ENCODE measurements around the gene KRTAP5-8. TPM values are rescaled to one million over a fixed set of nuclear protein-coding genes. Genes with fewer than 3 reads are reported as not detected.

Gene KRTAP5-8
- total RNA-seq, 1 experiment from 2014 or later = not detected

GRCh38 chr11:71507102-71507501 is 30.7 kb upstream of the KRTAP5-8 start:
- ChIA-PET POLR2A (no interaction called here), CTCF (no interaction called here)
- Histone ChIP-seq H3K27ac (ENCODE audit: low read length) (no peak overlapping the region), H3K9me3 (ENCODE audit: control insufficient read depth, insufficient read depth, low read depth, low read length) (no peaks in the 10 kb centered on the region), H3K4me1 (ENCODE audit: control insufficient read depth, insufficient read depth, low read length) (no peaks in the 10 kb centered on the region), H3K27me3 (ENCODE audit: control insufficient read depth, insufficient read depth, low read length) (no peaks in the 10 kb centered on the region), H3K36me3 (ENCODE audit: control insufficient read depth, insufficient read depth, low read length) (no peaks in the 10 kb centered on the region), H3K4me3 (ENCODE audit: low read depth in 2 of 2, low read length in 2 of 2) (no peak overlapping the region)
- ATAC-seq (no peak), DNase-seq (ENCODE audit: low read depth, low spot score) (no peak)
- TF ChIP-seq REST (IDR thresholded peaks at IDR 0.05; ENCODE audit: insufficient read depth in 1 of 2, low read depth in 2 of 2, low read length in 1 of 2) = no peak
- TF ChIP-seq POLR2AphosphoS5 (IDR thresholded peaks at IDR 0.05; ENCODE audit: low read depth, low read length) = no peak
- TF ChIP-seq CTCF (IDR thresholded peaks at IDR 0.05) = no peak
- no peak for TF ChIP-seq SIN3A (IDR thresholded peaks at IDR 0.05; ENCODE audit: borderline replicate concordance, insufficient read depth, low read depth, low read length)
- no peak for TF ChIP-seq TCF7L2 (IDR thresholded peaks at IDR 0.05; ENCODE audit: low read depth, low read length)
- intact Hi-C loops (cut with micrococcal nuclease; ENCODE audit: unreplicated experiment) = no loop called here
- BruUV-seq (replicated peaks) = no TSS peak
- in situ Hi-C loops (cut with HindIII; ENCODE audit: low pct_unique_long_range_greater_than_20kb, low sequenced_read_pairs) = no loop called here

- Histone ChIP-seq H3K4me3 (ENCODE audit: low read depth in 2 of 2, low read length in 2 of 2) (no peak overlapping the region), H3K36me3 (ENCODE audit: control insufficient read depth, insufficient read depth, low read length) (no peaks in the 10 kb centered on the region), H3K27me3 (ENCODE audit: control insufficient read depth, insufficient read depth, low read length) (no peaks in the 10 kb centered on the region), H3K9me3 (ENCODE audit: control insufficient read depth, insufficient read depth, low read depth, low read length) (no peaks in the 10 kb centered on the region), H3K4me1 (ENCODE audit: control insufficient read depth, insufficient read depth, low read length) (no peaks in the 10 kb centered on the region), H3K27ac (ENCODE audit: low read length) (no peak overlapping the region)
- ChIA-PET CTCF (no interaction called here), POLR2A (no interaction called here)
- BruUV-seq (replicated peaks) = no TSS peak
- intact Hi-C loops (cut with micrococcal nuclease; ENCODE audit: unreplicated experiment) = no loop called here
- in situ Hi-C loops (cut with HindIII; ENCODE audit: low pct_unique_long_range_greater_than_20kb, low sequenced_read_pairs) = no loop called here
- DNase-seq (ENCODE audit: low read depth, low spot score) (no peak), ATAC-seq (no peak)
- TF ChIP-seq POLR2AphosphoS5 (IDR thresholded peaks at IDR 0.05; ENCODE audit: low read depth, low read length) = no peak
- no peak for TF ChIP-seq CTCF (IDR thresholded peaks at IDR 0.05)
- no peak for TF ChIP-seq TCF7L2 (IDR thresholded peaks at IDR 0.05; ENCODE audit: low read depth, low read length)
- TF ChIP-seq REST (IDR thresholded peaks at IDR 0.05; ENCODE audit: insufficient read depth in 1 of 2, low read depth in 2 of 2, low read length in 1 of 2) = no peak
- TF ChIP-seq SIN3A (IDR thresholded peaks at IDR 0.05; ENCODE audit: borderline replicate concordance, insufficient read depth, low read depth, low read length) = no peak
These were observed 19.0 kb upstream of the KRTAP5-8 start for GRCh38 chr11:71518506-71519471.
